ENCODE data around the gene TCP11.

The TCP11 gene

DNA sequence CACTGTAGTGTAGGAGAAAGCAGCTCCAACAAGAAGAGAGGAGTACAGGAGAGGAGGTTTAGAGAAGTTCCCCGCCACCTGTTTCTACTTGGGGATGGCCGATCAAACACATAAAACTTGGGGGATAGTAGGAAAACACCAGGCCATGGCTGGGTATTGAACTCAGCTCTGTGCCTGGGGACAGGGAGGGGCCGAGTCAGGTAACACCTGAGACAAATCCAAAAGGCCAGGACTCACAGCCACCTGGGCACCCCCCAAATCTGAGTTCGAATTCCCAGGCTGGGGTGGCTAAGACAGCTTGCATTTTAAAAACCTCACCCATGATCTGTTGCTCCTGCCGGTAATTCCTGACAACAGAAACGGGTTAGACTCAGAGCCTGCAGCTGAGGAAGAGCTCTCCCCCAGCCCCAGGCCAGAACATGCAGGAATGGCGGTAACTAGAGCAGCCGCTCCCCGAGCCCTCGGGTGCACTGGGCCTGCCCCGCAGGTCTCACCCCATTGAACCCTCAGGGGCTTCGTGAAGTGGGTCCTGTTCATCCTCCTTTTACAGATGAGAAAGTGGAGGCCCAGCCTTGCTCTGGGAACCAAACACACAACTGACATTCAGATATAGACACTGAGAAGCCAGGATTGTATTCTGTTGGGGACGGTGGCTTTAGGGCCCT is 61.0 kb downstream of the TCP11 start:
- H3K27me3 ChIP-seq (ENCODE audit: insufficient read depth, low read length, poor library complexity), result no peaks in the 10 kb centered on the region
- DNase-seq, result no peak
- no peak overlapping the region for H3K56ac ChIP-seq (ENCODE audit: low read length)
- H2BK120ac ChIP-seq (ENCODE audit: low read depth, low read length), result no peak overlapping the region
- no peak overlapping the region for H3K27ac ChIP-seq (ENCODE audit: low read depth, low read length)
- peaks cover 2% of the 10 kb centered on the region for H3K36me3 ChIP-seq (ENCODE audit: control insufficient read depth, insufficient read depth, low read length)
- WGBS (ENCODE audit: extremely low coverage, insufficient coverage, low lambda C conversion rate), result no CpG with 5 or more reads among the region's 13 CpGs
- no peak overlapping the region for H3K4ac ChIP-seq (ENCODE audit: low read depth, low read length)
- no peak overlapping the region for H4K5ac ChIP-seq (ENCODE audit: low read length)
- H3K79me2 ChIP-seq (ENCODE audit: control insufficient read depth, insufficient read depth, low read length), result no peaks in the 10 kb centered on the region
- H4K8ac ChIP-seq (ENCODE audit: low read depth, low read length), result no peak overlapping the region
- no peak overlapping the region for H3K18ac ChIP-seq (ENCODE audit: low read length)
- peaks cover 10% of the 10 kb centered on the region for H3K4me1 ChIP-seq (ENCODE audit: control insufficient read depth, low read depth, low read length)
- no peaks in the 10 kb centered on the region for H3K79me1 ChIP-seq (ENCODE audit: low read length)
- H3K9ac ChIP-seq (ENCODE audit: low read length), result no peak overlapping the region
- no peak overlapping the region for H3K4me3 ChIP-seq (ENCODE audit: low read length)
- H2AK5ac ChIP-seq (ENCODE audit: low read length), result no peak overlapping the region
- no peak overlapping the region for H3K23ac ChIP-seq (ENCODE audit: low read length)
- no peak overlapping the region for H2BK5ac ChIP-seq (ENCODE audit: low read length)
- H2BK15ac ChIP-seq (replicated peaks; ENCODE audit: low read depth), result no peak overlapping the region
- no peak overlapping the region for H3K4me2 ChIP-seq (ENCODE audit: low read length)

- no peak overlapping the region for H2BK120ac ChIP-seq (ENCODE audit: low read depth, low read length)
- no peak overlapping the region for H2BK15ac ChIP-seq (replicated peaks; ENCODE audit: low read depth)
- H3K56ac ChIP-seq (ENCODE audit: low read length), result no peak overlapping the region
- H4K5ac ChIP-seq (ENCODE audit: low read length), result no peak overlapping the region
- no peaks in the 10 kb centered on the region for H3K27me3 ChIP-seq (ENCODE audit: insufficient read depth, low read length, poor library complexity)
- no peak overlapping the region for H4K8ac ChIP-seq (ENCODE audit: low read depth, low read length)
- no peaks in the 10 kb centered on the region for H3K79me1 ChIP-seq (ENCODE audit: low read length)
- no peak overlapping the region for H3K4ac ChIP-seq (ENCODE audit: low read depth, low read length)
- peaks cover 10% of the 10 kb centered on the region for H3K4me1 ChIP-seq (ENCODE audit: control insufficient read depth, low read depth, low read length)
- H3K18ac ChIP-seq (ENCODE audit: low read length), result no peak overlapping the region
- H3K23ac ChIP-seq (ENCODE audit: low read length), result no peak overlapping the region
- H3K27ac ChIP-seq (ENCODE audit: low read depth, low read length), result no peak overlapping the region
- no peaks in the 10 kb centered on the region for H3K79me2 ChIP-seq (ENCODE audit: control insufficient read depth, insufficient read depth, low read length)
- H3K36me3 ChIP-seq (ENCODE audit: control insufficient read depth, insufficient read depth, low read length), result no peaks in the 10 kb centered on the region
- no peak overlapping the region for H3K4me2 ChIP-seq (ENCODE audit: low read length)
- H2AK5ac ChIP-seq (ENCODE audit: low read length), result no peak overlapping the region
- no peak for DNase-seq
- no peak overlapping the region for H2BK5ac ChIP-seq (ENCODE audit: low read length)
- WGBS (ENCODE audit: extremely low coverage, insufficient coverage, low lambda C conversion rate), result no CpG with 5 or more reads among the region's 23 CpGs
- H3K4me3 ChIP-seq (ENCODE audit: low read length), result no peak overlapping the region
- H3K9ac ChIP-seq (ENCODE audit: low read length), result no peak overlapping the region
These were observed 61.7 kb downstream of the TCP11 start for GRCh38 chr6:35079311-35080000.

DNA sequence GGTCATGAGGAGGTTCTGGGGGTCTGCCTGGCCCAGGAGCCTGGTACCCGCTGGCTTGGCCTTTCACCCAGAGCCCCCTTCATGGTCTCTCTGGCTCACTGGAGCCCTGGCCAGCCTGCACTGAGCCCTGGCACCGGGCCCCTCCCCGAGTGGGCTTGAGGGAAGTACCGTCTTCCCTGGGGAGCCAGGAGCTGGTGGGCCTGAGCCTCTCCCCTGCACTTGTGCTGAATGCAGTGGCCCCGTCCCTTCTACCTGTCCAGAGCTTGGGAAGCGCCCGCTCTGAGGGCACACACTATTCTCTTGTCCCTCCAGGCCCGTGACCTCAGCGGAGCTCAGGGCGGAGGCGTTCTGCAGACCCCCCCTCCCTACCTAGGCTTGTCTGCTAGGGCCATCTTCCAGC is 62.2 kb downstream of the TCP11 start:
- no peak overlapping the region for H4K8ac ChIP-seq (ENCODE audit: low read depth, low read length)
- H3K56ac ChIP-seq (ENCODE audit: low read length), result no peak overlapping the region
- no peaks in the 10 kb centered on the region for H3K79me1 ChIP-seq (ENCODE audit: low read length)
- no peak overlapping the region for H3K4me3 ChIP-seq (ENCODE audit: low read length)
- H3K9ac ChIP-seq (ENCODE audit: low read length), result no peak overlapping the region
- no peak overlapping the region for H3K27ac ChIP-seq (ENCODE audit: low read depth, low read length)
- no peaks in the 10 kb centered on the region for H3K36me3 ChIP-seq (ENCODE audit: control insufficient read depth, insufficient read depth, low read length)
- no peak overlapping the region for H2BK5ac ChIP-seq (ENCODE audit: low read length)
- no peak overlapping the region for H3K23ac ChIP-seq (ENCODE audit: low read length)
- H2BK15ac ChIP-seq (replicated peaks; ENCODE audit: low read depth), result no peak overlapping the region
- no peak overlapping the region for H3K4ac ChIP-seq (ENCODE audit: low read depth, low read length)
- no peak for DNase-seq
- no peaks in the 10 kb centered on the region for H3K27me3 ChIP-seq (ENCODE audit: insufficient read depth, low read length, poor library complexity)
- WGBS (ENCODE audit: extremely low coverage, insufficient coverage, low lambda C conversion rate), result no CpG with 5 or more reads among the region's 11 CpGs
- H4K5ac ChIP-seq (ENCODE audit: low read length), result no peak overlapping the region
- no peaks in the 10 kb centered on the region for H3K79me2 ChIP-seq (ENCODE audit: control insufficient read depth, insufficient read depth, low read length)
- H2BK120ac ChIP-seq (ENCODE audit: low read depth, low read length), result no peak overlapping the region
- H3K18ac ChIP-seq (ENCODE audit: low read length), result no peak overlapping the region
- peaks cover 10% of the 10 kb centered on the region for H3K4me1 ChIP-seq (ENCODE audit: control insufficient read depth, low read depth, low read length)
- H3K4me2 ChIP-seq (ENCODE audit: low read length), result no peak overlapping the region
- H2AK5ac ChIP-seq (ENCODE audit: low read length), result no peak overlapping the region

DNA sequence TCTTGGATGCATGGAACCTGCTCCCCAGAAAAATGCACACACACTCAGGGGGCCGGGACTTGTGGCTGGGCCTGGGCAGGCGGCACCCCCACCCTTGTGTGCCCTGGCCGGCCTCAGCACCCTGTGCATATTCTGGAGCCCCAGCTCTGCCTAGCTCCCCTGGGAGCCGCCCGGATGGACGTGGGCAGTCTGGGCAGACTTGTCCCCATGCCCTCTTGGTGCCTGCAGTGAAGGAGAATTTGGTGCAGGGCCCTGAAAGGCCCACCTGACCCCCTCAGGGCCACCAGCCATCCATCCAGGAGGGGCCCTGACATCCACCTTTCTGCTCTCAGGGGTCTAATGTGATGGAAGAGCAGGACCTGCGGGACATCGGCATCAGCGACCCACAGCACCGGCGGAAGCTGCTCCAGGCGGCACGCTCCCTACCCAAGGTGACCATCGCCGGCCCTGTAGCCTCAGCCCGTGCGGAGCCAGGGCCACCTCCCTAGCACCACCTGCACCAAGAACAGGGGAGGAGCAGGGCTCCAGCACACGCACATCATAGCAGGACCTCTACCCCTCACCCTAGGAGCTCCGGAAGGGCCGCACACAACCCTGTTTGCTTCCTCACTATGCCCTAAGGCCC is 62.8 kb downstream of the TCP11 start:
- no peak overlapping the region for H3K4me2 ChIP-seq (ENCODE audit: low read length)
- H4K5ac ChIP-seq (ENCODE audit: low read length), result no peak overlapping the region
- no peak overlapping the region for H3K4ac ChIP-seq (ENCODE audit: low read depth, low read length)
- H3K56ac ChIP-seq (ENCODE audit: low read length), result no peak overlapping the region
- WGBS (ENCODE audit: extremely low coverage, insufficient coverage, low lambda C conversion rate), result no CpG with 5 or more reads among the region's 20 CpGs
- no peak overlapping the region for H4K8ac ChIP-seq (ENCODE audit: low read depth, low read length)
- DNase-seq, result no peak
- H3K9ac ChIP-seq (ENCODE audit: low read length), result no peak overlapping the region
- no peak overlapping the region for H3K4me3 ChIP-seq (ENCODE audit: low read length)
- H3K27ac ChIP-seq (ENCODE audit: low read depth, low read length), result no peak overlapping the region
- no peak overlapping the region for H3K23ac ChIP-seq (ENCODE audit: low read length)
- H3K18ac ChIP-seq (ENCODE audit: low read length), result no peak overlapping the region
- peaks cover 10% of the 10 kb centered on the region for H3K4me1 ChIP-seq (ENCODE audit: control insufficient read depth, low read depth, low read length)
- no peak overlapping the region for H2BK5ac ChIP-seq (ENCODE audit: low read length)
- H3K79me1 ChIP-seq (ENCODE audit: low read length), result no peaks in the 10 kb centered on the region
- H3K79me2 ChIP-seq (ENCODE audit: control insufficient read depth, insufficient read depth, low read length), result no peaks in the 10 kb centered on the region
- no peak overlapping the region for H2AK5ac ChIP-seq (ENCODE audit: low read length)
- no peak overlapping the region for H2BK120ac ChIP-seq (ENCODE audit: low read depth, low read length)
- H2BK15ac ChIP-seq (replicated peaks; ENCODE audit: low read depth), result no peak overlapping the region
- no peaks in the 10 kb centered on the region for H3K27me3 ChIP-seq (ENCODE audit: insufficient read depth, low read length, poor library complexity)
- H3K36me3 ChIP-seq (ENCODE audit: control insufficient read depth, insufficient read depth, low read length), result no peaks in the 10 kb centered on the region

- Histone ChIP-seq H2BK15ac (replicated peaks; ENCODE audit: low read depth) (no peak overlapping the region), H3K4me1 (ENCODE audit: control insufficient read depth, low read depth, low read length) (peaks cover 12% of the 10 kb centered on the region), H4K5ac (ENCODE audit: low read length) (no peak overlapping the region), H3K18ac (ENCODE audit: low read length) (no peak overlapping the region), H3K79me2 (ENCODE audit: control insufficient read depth, insufficient read depth, low read length) (no peaks in the 10 kb centered on the region), H3K27me3 (ENCODE audit: insufficient read depth, low read length, poor library complexity) (no peaks in the 10 kb centered on the region), H2AK5ac (ENCODE audit: low read length) (no peak overlapping the region), H2BK120ac (ENCODE audit: low read depth, low read length) (no peak overlapping the region), H2BK5ac (ENCODE audit: low read length) (no peak overlapping the region), H3K4ac (ENCODE audit: low read depth, low read length) (no peak overlapping the region), H3K27ac (ENCODE audit: low read depth, low read length) (no peak overlapping the region), H3K4me3 (ENCODE audit: low read length) (no peak overlapping the region), H3K23ac (ENCODE audit: low read length) (no peak overlapping the region), H3K36me3 (ENCODE audit: control insufficient read depth, insufficient read depth, low read length) (no peaks in the 10 kb centered on the region), H3K79me1 (ENCODE audit: low read length) (no peaks in the 10 kb centered on the region), H3K4me2 (ENCODE audit: low read length) (no peak overlapping the region), H4K8ac (ENCODE audit: low read depth, low read length) (no peak overlapping the region), H3K9ac (ENCODE audit: low read length) (no peak overlapping the region), H3K56ac (ENCODE audit: low read length) (no peak overlapping the region)
- no CpG with 5 or more reads among the region's 11 CpGs for WGBS (ENCODE audit: extremely low coverage, insufficient coverage, low lambda C conversion rate)
- DNase-seq, result no peak
These were observed 63.4 kb downstream of the TCP11 start for GRCh38 chr6:35077713-35078105.

All from mesendoderm (in vitro differentiated cells).